GM21447 (cell line): ENCODE measurements around the gene BTBD2.
A peak's percentile ranks its signal among the peaks of the same experiment; 100 is the strongest.

Source experiments
- ATAC-seq: cut with Tn5 transposase; IDR thresholded peaks from one replicate; pipeline ENCODE4 v1.9.1; 2021; ENCODE audit not compliant: unreplicated experiment

BTBD2 gene

GRCh38 chr19:2015608-2015950 lies at the start of gene BTBD2:
TSS of gene BTBD2 (minus strand) at chr19:2015714. CDS start at chr19:2015703, 11 bp downstream.
- no peak for ATAC-seq

DNA sequence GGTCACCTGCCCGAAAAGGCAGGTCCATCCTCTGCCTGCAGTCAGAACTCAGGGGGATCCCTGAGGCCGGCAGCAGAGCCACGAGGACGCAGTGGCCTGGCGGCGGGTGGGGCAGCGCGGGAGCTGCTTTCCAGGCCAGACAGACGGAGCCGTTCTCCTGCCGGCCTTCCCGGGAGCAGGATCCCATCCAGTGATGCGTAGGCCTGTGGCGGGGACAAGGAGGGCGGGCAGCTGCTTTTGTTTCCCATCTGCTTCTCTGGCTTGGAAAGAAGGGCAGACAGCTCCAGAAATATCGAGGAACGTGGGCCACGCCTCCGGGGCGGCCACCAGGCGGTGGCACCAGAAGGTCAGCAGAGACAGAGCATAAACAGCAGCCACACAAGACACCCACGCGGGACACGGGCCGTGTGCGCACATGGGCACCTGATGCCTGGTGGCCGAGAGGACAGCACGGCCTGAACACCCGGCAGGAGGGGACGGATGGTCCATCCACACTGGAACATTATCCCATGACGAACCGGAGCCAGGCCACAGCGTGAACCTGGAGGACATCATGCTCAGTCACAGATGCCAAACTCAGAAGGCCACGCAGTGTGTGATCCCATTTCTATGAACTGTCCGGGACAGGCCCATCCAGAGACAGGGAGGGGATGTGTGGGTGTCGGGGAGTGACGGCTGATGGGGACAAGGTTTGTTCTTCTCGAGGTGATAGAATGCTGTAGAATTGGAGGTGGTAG lies 49.4 kb upstream of the BTBD2 start:
- no peak for ATAC-seq

- no peak for ATAC-seq
These were observed 48.9 kb upstream of the BTBD2 start for GRCh38 chr19:2064395-2064787.

DNA sequence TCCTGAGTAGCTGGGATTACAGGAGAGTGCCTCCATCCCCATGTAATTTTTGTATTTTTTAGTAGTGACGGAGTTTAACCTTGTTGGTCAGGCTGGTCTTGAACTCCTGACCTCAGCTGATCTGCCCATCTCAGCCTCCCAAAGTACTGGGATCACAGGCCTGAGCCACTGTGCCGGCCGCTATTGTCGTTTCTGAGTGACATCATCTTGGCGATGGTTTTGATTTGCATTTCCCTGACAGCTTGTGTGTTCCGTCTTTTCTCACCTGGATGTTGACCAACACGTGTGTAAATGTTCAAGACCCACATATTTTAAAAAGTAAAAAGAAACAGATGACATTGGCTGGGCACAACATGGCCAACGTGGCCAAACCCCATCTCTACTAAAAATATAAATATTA lies 48.3 kb upstream of the BTBD2 start:
- ATAC-seq = no peak

DNA sequence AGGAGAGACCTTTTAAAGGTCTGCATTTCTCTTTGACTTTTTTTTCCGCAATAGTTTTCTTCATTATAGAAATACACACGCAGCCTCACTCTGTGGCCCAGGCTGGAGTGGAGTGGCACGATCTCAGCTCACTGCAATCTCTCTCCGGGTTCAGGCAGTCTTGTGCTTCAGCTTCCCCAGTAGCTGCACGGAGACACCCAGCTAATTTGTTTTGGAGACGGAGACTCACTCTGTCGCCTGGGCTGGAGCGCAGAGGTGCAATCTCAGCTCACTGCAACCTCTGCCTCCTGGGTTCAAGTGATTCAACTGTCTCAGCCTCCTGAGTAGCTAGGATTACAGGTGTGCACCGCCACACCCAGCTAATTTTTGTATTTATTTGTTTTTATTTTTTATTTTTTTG lies 47.3 kb upstream of the BTBD2 start:
- ATAC-seq = no peak

DNA sequence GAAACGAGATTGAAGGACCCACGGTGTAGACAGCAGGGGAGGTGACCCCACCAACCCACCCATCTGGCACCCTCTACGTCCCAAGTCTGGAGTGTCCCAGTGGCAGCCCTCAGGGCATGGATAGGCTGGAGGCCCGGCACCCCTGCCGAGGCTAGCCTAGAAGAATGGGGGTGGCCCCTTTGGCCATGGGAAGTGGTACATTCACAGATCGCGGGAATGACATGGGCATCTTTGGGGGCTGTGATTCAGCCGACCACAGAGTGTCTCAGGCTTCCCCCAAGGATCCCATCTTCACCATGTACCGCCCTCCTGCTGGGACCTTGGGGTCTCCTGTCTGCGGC lies 46.8 kb upstream of the BTBD2 start:
- ATAC-seq = no peak

DNA sequence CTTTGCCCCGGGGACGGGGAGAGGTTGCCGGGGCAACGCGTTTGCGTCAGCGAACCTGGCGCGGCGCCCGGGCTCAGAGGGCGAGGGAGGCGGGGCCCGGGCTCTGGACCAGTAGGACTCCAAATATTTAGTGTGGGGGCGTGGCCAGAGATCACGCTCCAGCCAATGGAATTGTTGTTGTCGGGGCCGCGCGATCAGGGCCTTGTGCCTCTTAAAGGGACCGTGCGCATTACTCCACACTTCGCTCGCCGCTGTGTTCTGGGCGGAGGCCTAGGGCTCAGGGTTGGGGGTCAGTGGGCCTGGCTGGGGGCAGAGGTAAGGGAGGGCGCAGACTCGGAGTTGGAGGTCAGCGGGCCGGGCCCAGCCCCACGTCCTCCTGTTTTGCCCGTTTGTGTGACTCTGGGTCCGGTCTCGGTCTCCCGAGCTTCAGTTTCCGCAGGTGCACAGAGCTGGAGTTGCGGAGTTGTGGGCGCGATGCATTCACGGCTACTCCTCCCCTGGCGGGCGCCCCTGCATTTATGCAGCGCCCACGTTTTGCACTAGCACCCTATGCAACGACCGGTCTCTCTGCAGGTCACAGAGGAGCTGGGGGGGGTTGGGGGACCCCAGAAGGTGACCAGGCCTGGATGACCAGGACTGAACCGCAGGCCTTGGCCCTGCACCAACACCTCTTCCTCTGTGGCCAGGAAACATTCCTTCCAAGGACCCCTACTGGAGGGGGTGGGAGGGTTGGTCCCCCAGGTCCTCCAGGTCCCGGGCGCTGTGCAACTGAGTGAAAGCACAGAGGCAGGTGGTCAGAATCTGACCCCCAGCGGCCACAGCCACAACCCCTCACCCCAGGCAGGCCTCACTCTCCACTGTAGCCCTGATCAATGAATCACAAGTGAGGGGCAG lies 46.2 kb upstream of the BTBD2 start:
- peak; percentile 79 for ATAC-seq

GRCh38 chr19:2060884-2061494 lies 45.5 kb upstream of the BTBD2 start:
- ATAC-seq = peak; percentile 10

DNA sequence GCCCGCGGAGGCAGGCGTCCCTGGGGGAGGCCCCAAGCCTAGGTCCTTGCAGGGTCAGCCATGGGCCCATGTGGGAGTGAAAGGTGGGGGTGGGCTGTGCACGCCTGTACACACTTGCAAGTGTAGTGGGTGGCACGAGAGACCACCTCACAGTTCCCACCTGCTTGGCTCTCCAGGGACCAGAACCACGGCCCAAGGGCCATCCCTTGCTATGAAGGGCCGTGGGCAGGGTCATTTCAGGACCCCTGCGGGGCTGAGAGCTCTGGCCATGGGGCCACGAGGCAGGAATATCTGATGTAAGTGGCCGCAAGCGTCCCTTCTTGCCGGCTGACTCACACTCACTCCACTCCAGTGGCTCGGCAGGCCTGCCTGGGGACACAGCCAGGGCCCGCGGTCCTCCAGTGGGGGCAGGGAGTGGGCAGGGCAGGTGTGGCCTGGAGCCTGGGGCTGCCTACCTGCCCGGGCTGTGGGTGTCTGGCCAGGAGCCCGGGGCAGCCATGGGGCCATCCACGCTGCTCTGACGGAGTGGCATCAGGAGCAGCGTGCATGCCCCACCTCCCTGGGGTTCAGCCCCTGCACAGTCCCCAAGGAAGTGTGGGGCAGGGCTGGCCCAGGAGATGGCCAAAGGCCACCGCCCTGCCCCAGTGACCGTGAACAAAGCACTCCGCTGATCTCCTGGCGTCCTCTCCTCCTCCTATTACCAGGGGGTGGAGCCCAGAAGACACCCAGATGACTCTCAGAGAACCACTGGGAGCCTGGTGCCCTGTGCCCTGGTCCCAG lies 44.1 kb upstream of the BTBD2 start:
- ATAC-seq = no peak

GRCh38 chr19:2058570-2059421 lies 43.3 kb upstream of the BTBD2 start:
- ATAC-seq = no peak

- ATAC-seq = no peak
These were observed 42.3 kb upstream of the BTBD2 start for GRCh38 chr19:2057484-2058469.

- no peak for ATAC-seq
These were observed 41.3 kb upstream of the BTBD2 start for GRCh38 chr19:2056837-2057192.

GRCh38 chr19:2055931-2056836 lies 40.7 kb upstream of the BTBD2 start:
- ATAC-seq = no peak

GRCh38 chr19:2054763-2055162 lies 39.2 kb upstream of the BTBD2 start:
- ATAC-seq = no peak

- ATAC-seq = no peak
These were observed 38.3 kb upstream of the BTBD2 start for GRCh38 chr19:2053601-2054389.

- no peak for ATAC-seq
These were observed 36.5 kb upstream of the BTBD2 start for GRCh38 chr19:2051773-2052704.
